Naive thymus-derived CD4-positive, alpha-beta T cell (primary cell): ENCODE data around the gene MCUB. TPM values are rescaled to one million over a fixed set of nuclear protein-coding genes. Genes with fewer than 3 reads are reported as not detected.
"Not testable (repeated sequence)": the region's sequence is repeated elsewhere in the genome, so short reads cannot be mapped to it uniquely, and the experiment has no call there.

Source experiments
- ATAC-seq: fragments of 150-1000 bp; cut with Tn5 transposase; 2 replicates; pipeline ENCODE4 v1.10.0; 2021; ENCODE audit warnings: mild to moderate bottlenecking, moderate library complexity
- CTCF ChIA-PET: fragments of 350-600 bp; sonication (Branson Sonifier 250); formaldehyde crosslinking; loops from one replicate; lab custom pipeline; 2021; ENCODE audit warnings: antibody characterized with exemption; lab: Charles Lee
- POLR2A ChIA-PET: fragments of 350-600 bp; sonication (Branson Sonifier 250); formaldehyde crosslinking; loops from one replicate; lab custom pipeline; 2021; ENCODE audit warnings: antibody characterized with exemption, inconsistent platforms; lab: Charles Lee
- DNase-seq, 9 donors: peaks; one replicate each; pipeline versions ENCODE4 v3.0.0 to v3.0.0-alpha.2; 2020 to 2022; ENCODE audit warnings: mixed read lengths in 1 of 9
- H3K27ac ChIP-seq: one replicate; pipeline ENCODE4 v1.7.0; 2013; ENCODE audit warnings: mild to moderate bottlenecking, low read depth, low read length, moderate library complexity
- H3K27me3 ChIP-seq, 2 donors: one replicate each; pipeline ENCODE4 v1.7.0; 2013; ENCODE audit warnings: low read length in 2 of 2, mild to moderate bottlenecking in 2 of 2, moderate library complexity in 2 of 2; ENCODE audit not compliant: control insufficient read depth in 2 of 2, insufficient read depth in 2 of 2
- H3K36me3 ChIP-seq, 3 experiments: 1 replicate in 2 of 3; 2 replicates in 1 of 3; pipeline ENCODE4 v1.7.0; 2013; ENCODE audit warnings: low read length in 3 of 3, mild to moderate bottlenecking in 3 of 3, moderate library complexity in 1 of 3; ENCODE audit not compliant: insufficient read depth in 3 of 3, control insufficient read depth in 2 of 3
- H3K4me1 ChIP-seq, 2 donors: one replicate each; pipeline ENCODE4 v1.7.0; 2013; ENCODE audit warnings: low read length in 2 of 2, mild to moderate bottlenecking in 2 of 2, moderate library complexity in 1 of 2; ENCODE audit not compliant: control insufficient read depth in 2 of 2, insufficient read depth in 2 of 2
- H3K4me3 ChIP-seq: 2 replicates; pipeline ENCODE4 v1.7.0; 2013; ENCODE audit warnings: mild to moderate bottlenecking, low read length
- H3K9me3 ChIP-seq, 3 experiments: 1 replicate in 2 of 3; 2 replicates in 1 of 3; pipeline ENCODE4 v1.7.0; 2013; ENCODE audit warnings: low read length in 3 of 3; ENCODE audit not compliant: control insufficient read depth in 2 of 3
- H3K27ac Mint-ChIP-seq, 9 donors: one replicate each; pipeline ENCODE4 v1.8.0; 2020 to 2022; ENCODE audit warnings: mixed read lengths in 9 of 9, mild to moderate bottlenecking in 8 of 9, moderate library complexity in 5 of 9, inconsistent platforms in 2 of 9
- H3K27me3 Mint-ChIP-seq, 5 donors: one replicate each; pipeline ENCODE4 v1.8.0; 2021 to 2022; ENCODE audit warnings: mixed read lengths in 5 of 5, mild to moderate bottlenecking in 1 of 5
- H3K36me3 Mint-ChIP-seq, 5 donors: one replicate each; pipeline ENCODE4 v1.8.0; 2020 to 2022; ENCODE audit warnings: mixed read lengths in 5 of 5, mild to moderate bottlenecking in 3 of 5, inconsistent platforms in 1 of 5
- H3K4me1 Mint-ChIP-seq, 7 donors: one replicate each; pipeline ENCODE4 v1.8.0; 2020 to 2022; ENCODE audit warnings: mixed read lengths in 7 of 7, mild to moderate bottlenecking in 3 of 7, inconsistent platforms in 1 of 7
- H3K4me3 Mint-ChIP-seq, 10 donors: one replicate each; pipeline ENCODE4 v1.8.0; 2020 to 2022; ENCODE audit warnings: mild to moderate bottlenecking in 10 of 10, mixed read lengths in 10 of 10, moderate library complexity in 6 of 10, inconsistent platforms in 2 of 10
- H3K9me3 Mint-ChIP-seq, 11 donors: one replicate each; pipeline ENCODE4 v1.8.0; 2020 to 2022; ENCODE audit warnings: mixed read lengths in 11 of 11, mild to moderate bottlenecking in 4 of 11, inconsistent platforms in 1 of 11, moderate library complexity in 1 of 11
- intact Hi-C, 2 donors: fragments of 100-400 bp; cut with micrococcal nuclease; formaldehyde crosslinking; loops; one replicate each; pipeline ENCODE4 v1.15.1; 2023
- polyA plus RNA-seq, 2 donors: library from polyadenylated mRNA; unstranded; fragments of 300-500 nt; fragmentation: Illumina TruSeq; gene quantifications; one replicate each; pipeline ENCODE4 v1.2.3, GENCODE V29; 2021
- total RNA-seq, 6 experiments: library from RNA in 5 of 6; stranded (reverse) in 5 of 6; gene quantifications; 1 replicate in 5 of 6; 2 replicates in 1 of 6; pipeline ENCODE4 v1.2.3 and lab custom pipeline; 2021 to 2026

MCUB gene
- total and polyA plus RNA-seq, 7 experiments from 2014 or later, result 83.4 to 207 (median 164) TPM

- H3K4me3 ChIP-seq, H3K27me3 Mint-ChIP-seq, H3K9me3 ChIP-seq, H3K27ac ChIP-seq, intact Hi-C loops, H3K36me3 ChIP-seq, H3K27me3 ChIP-seq, ATAC-seq: not testable (repeated sequence)
- Mint-ChIP-seq H3K36me3 (peaks cover 18 to 38% (median 23%) of the 10 kb centered on the region in 5 donors), H3K4me1 (peaks cover 21 to 59% (median 40%) of the 10 kb centered on the region in 7 donors), H3K4me3 (peak overlapping the region; percentile 63 to 100 (median 86)), H3K9me3 (peaks cover 0 to 17% (median 4%) of the 10 kb centered on the region in 11 donors), H3K27ac (peak overlapping the region; percentile 75 to 99 (median 92))
- CTCF ChIA-PET, result interaction anchor here (1.0 to 2.9 kb wide), 3 partner anchors 16 to 101 kb away, joined by 4 to 14 read pairs (median 4); no protein-coding TSS in a partner anchor
- POLR2A ChIA-PET, result interaction anchor here (1.0 to 4.7 kb wide), 8 partner anchors 11 to 257 kb away, joined by 3 to 66 read pairs (median 12); partner anchors contain the start of genes CASP6 and GAR1
- H3K4me1 ChIP-seq, result peaks cover 25 to 26% of the 10 kb centered on the region in 2 donors
- DNase-seq, result peak in 3 of 9 donors; percentile 20 to 37 (median 26)
These were observed 2.0 kb upstream of the MCUB start for GRCh38 chr4:109558095-109558494.

GRCh38 chr4:109559625-109559982 lies 442 bp upstream of the MCUB start:
- Mint-ChIP-seq H3K9me3 (peaks cover 0 to 6% (median 0%) of the 10 kb centered on the region in 11 donors), H3K27me3 (no peaks in the 10 kb centered on the region), H3K36me3 (peaks cover 12 to 33% (median 20%) of the 10 kb centered on the region in 5 donors), H3K27ac (peak overlapping the region; percentile 90 to 99 (median 97)), H3K4me1 (peaks cover 31 to 74% (median 55%) of the 10 kb centered on the region in 7 donors), H3K4me3 (peak overlapping the region; percentile 89 to 100 (median 98))
- intact Hi-C loops, result no loop called here
- Histone ChIP-seq H3K9me3 (no peaks in the 10 kb centered on the region), H3K36me3 (peaks cover 0 to 7% (median 0%) of the 10 kb centered on the region in 3 experiments), H3K4me3 (peak overlapping the region; percentile 83), H3K4me1 (peaks cover 25 to 35% of the 10 kb centered on the region in 2 donors), H3K27ac (peak overlapping the region; percentile 96), H3K27me3 (no peaks in the 10 kb centered on the region)
- POLR2A ChIA-PET, result interaction anchor here (0.6 to 4.7 kb wide), 27 partner anchors 10 to 940 kb away, joined by 3 to 66 read pairs (median 5); partner anchors contain the start of genes CASP6, GAR1, PLA2G12A and SEC24B
- DNase-seq, result peak in 2 of 9 donors; percentile 40 to 64
- peak; percentile 45 for ATAC-seq
- CTCF ChIA-PET, result interaction anchor here (0.6 to 3.2 kb wide), 9 partner anchors 12 to 286 kb away, joined by 3 to 14 read pairs (median 4); partner anchors contain the start of gene SEC24B

- peaks cover 0 to 13% (median 0%) of the 10 kb centered on the region in 3 experiments for H3K36me3 ChIP-seq
- Mint-ChIP-seq H3K36me3 (peaks cover 8 to 35% (median 22%) of the 10 kb centered on the region in 5 donors), H3K4me3 (peak overlapping the region; percentile 89 to 100 (median 98)), H3K27ac (peak overlapping the region; percentile 88 to 100 (median 98)), H3K27me3 (no peaks in the 10 kb centered on the region), H3K4me1 (peaks cover 33 to 78% (median 59%) of the 10 kb centered on the region in 7 donors), H3K9me3 (peaks cover 0 to 3% (median 0%) of the 10 kb centered on the region in 11 donors)
- no peaks in the 10 kb centered on the region for H3K9me3 ChIP-seq
- peak; percentile 14 to 85 (median 79) for DNase-seq
- peak; percentile 65 for ATAC-seq
- H3K4me3 ChIP-seq, result peak overlapping the region; percentile 83
- H3K4me1 ChIP-seq, result peaks cover 25 to 45% of the 10 kb centered on the region in 2 donors
- H3K27ac ChIP-seq, result peak overlapping the region; percentile 96
- intact Hi-C loops, result loop anchor here (1.0 to 10.0 kb wide), 17 partner anchors 12 to 1840 kb away; partner anchors contain the start of genes CASP6 (in 2 of the 2), ELOVL6 (in 2 of the 2), GAR1 (in 2 of the 2) and PAPSS1 (in 2 of the 2)
- CTCF ChIA-PET, result interaction anchor here (0.6 to 3.2 kb wide), 10 partner anchors 14 to 191 kb away, joined by 3 to 14 read pairs (median 4); partner anchors contain the start of gene SEC24B
- no peaks in the 10 kb centered on the region for H3K27me3 ChIP-seq
- POLR2A ChIA-PET, result interaction anchor here (0.6 to 4.7 kb wide), 27 partner anchors 8 to 943 kb away, joined by 3 to 66 read pairs (median 4); partner anchors contain the start of genes CASP6, GAR1 and PLA2G12A
These were observed 828 bp downstream of the MCUB start for GRCh38 chr4:109560687-109561461.

GRCh38 chr4:109562457-109563239 lies 2.6 kb downstream of the MCUB start:
- H3K27me3 ChIP-seq, result no peaks in the 10 kb centered on the region
- peak overlapping the region; percentile 34 to 100 (median 97) for H3K27ac Mint-ChIP-seq
- peaks cover 0 to 13% (median 0%) of the 10 kb centered on the region in 3 experiments for H3K36me3 ChIP-seq
- peaks cover 0 to 3% (median 0%) of the 10 kb centered on the region in 11 donors for H3K9me3 Mint-ChIP-seq
- no peaks in the 10 kb centered on the region for H3K9me3 ChIP-seq
- H3K4me1 ChIP-seq, result peaks cover 25 to 45% of the 10 kb centered on the region in 2 donors
- peak overlapping the region; percentile 96 for H3K27ac ChIP-seq
- POLR2A ChIA-PET, result interaction anchor here (0.5 to 2.7 kb wide), 13 partner anchors 9 to 167 kb away, joined by 3 to 15 read pairs (median 5); partner anchors contain the start of gene SEC24B
- H3K4me3 Mint-ChIP-seq, result peak overlapping the region; percentile 89 to 100 (median 98)
- DNase-seq (no peak), ATAC-seq (no peak)
- peaks cover 4 to 31% (median 21%) of the 10 kb centered on the region in 5 donors for H3K36me3 Mint-ChIP-seq
- H3K27me3 Mint-ChIP-seq, result no peaks in the 10 kb centered on the region
- intact Hi-C loops, result loop anchor here (5.0 to 10.0 kb wide), 5 partner anchors 35 to 1838 kb away; partner anchors contain the start of genes ELOVL6 (in 1 of the 2) and PAPSS1 (in 1 of the 2)
- H3K4me1 Mint-ChIP-seq, result peaks cover 32 to 86% (median 63%) of the 10 kb centered on the region in 7 donors
- peak overlapping the region; percentile 83 for H3K4me3 ChIP-seq
- CTCF ChIA-PET, result interaction anchor here (0.6 to 1.9 kb wide), 4 partner anchors 9 to 132 kb away, joined by 3 to 6 read pairs (median 3); no protein-coding TSS in a partner anchor

- H3K27me3 ChIP-seq, result no peaks in the 10 kb centered on the region
- CTCF ChIA-PET, result interaction anchor here (1.0 to 1.5 kb wide), 5 partner anchors 8 to 138 kb away, joined by 3 to 7 read pairs (median 4); partner anchors contain the start of genes MCUB and SEC24B
- no peak overlapping the region for H3K27ac ChIP-seq
- no peak for DNase-seq
- no peak for ATAC-seq
- Mint-ChIP-seq H3K27me3 (no peaks in the 10 kb centered on the region), H3K4me3 (peak overlapping the region in 4 of 10 donors; percentile 1 to 39 (median 31)), H3K4me1 (peaks cover 50 to 93% (median 81%) of the 10 kb centered on the region in 7 donors), H3K27ac (peak overlapping the region in 4 of 9 donors; percentile 15 to 47 (median 22)), H3K36me3 (peaks cover 3 to 41% (median 33%) of the 10 kb centered on the region in 5 donors), H3K9me3 (peaks cover 0 to 9% (median 0%) of the 10 kb centered on the region in 11 donors)
- H3K36me3 ChIP-seq, result peaks cover 0 to 8% (median 0%) of the 10 kb centered on the region in 3 experiments
- POLR2A ChIA-PET, result interaction anchor here (0.8 to 1.8 kb wide), 4 partner anchors 9 to 48 kb away, joined by 3 to 7 read pairs (median 4); no protein-coding TSS in a partner anchor
- no peaks in the 10 kb centered on the region for H3K9me3 ChIP-seq
- peaks cover 32 to 38% of the 10 kb centered on the region in 2 donors for H3K4me1 ChIP-seq
- intact Hi-C loops, result no loop called here
- no peak overlapping the region for H3K4me3 ChIP-seq
These were observed 11.4 kb downstream of the MCUB start for GRCh38 chr4:109571494-109571893.
